Measurements from ENCODE around the gene BCL2L2.

- TF ChIP-seq ZNF70 (CRISPR knock-in tag; IDR thresholded peaks at IDR 0.05) (no peak), PATZ1 (CRISPR knock-in tag; IDR thresholded peaks at IDR 0.05; ENCODE audit: borderline replicate concordance) (no peak), TOX (CRISPR knock-in tag; IDR thresholded peaks at IDR 0.05; ENCODE audit: borderline replicate concordance) (no peak), OSR1 (CRISPR knock-in tag; IDR thresholded peaks at IDR 0.05) (no peak), ZC3H10 (CRISPR knock-in tag; IDR thresholded peaks at IDR 0.05) (no peak)
Measured at GRCh38 chr14:23281247-23281646, 25.4 kb upstream of the BCL2L2 start.
